ENCODE results near the gene QSOX2.
"Not testable (repeated sequence)": the region's sequence is repeated elsewhere in the genome, so short reads cannot be mapped to it uniquely, and the experiment has no call there.

Gene QSOX2

DNA sequence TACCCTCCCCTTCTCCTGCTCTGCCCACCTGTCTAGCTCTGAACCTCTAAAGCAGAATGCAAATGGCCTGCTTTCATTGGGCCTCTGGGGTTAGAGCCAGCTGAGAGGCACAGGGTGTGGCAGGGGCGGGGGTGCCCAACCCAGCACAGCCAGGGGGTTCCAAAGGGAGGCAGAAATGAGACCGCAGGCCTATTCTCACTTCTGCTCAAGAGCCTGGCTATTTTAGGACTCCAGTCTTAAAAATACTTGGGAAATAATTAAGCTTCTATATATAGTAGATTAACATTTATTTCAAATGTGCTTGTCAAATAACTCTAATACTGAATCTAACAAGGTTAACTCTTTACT lies 5.7 kb downstream of the QSOX2 start:
- TF ChIP-seq, protein P1, sequence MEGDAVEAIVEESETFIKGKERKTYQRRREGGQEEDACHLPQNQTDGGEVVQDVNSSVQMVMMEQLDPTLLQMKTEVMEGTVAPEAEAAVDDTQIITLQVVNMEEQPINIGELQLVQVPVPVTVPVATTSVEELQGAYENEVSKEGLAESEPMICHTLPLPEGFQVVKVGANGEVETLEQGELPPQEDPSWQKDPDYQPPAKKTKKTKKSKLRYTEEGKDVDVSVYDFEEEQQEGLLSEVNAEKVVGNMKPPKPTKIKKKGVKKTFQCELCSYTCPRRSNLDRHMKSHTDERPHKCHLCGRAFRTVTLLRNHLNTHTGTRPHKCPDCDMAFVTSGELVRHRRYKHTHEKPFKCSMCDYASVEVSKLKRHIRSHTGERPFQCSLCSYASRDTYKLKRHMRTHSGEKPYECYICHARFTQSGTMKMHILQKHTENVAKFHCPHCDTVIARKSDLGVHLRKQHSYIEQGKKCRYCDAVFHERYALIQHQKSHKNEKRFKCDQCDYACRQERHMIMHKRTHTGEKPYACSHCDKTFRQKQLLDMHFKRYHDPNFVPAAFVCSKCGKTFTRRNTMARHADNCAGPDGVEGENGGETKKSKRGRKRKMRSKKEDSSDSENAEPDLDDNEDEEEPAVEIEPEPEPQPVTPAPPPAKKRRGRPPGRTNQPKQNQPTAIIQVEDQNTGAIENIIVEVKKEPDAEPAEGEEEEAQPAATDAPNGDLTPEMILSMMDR (IDR thresholded peaks at IDR 0.05; ENCODE audit: low read depth, low read length), result no peak
- no peak overlapping the region for H3K4me3 ChIP-seq (replicated peaks in 1 of 2; ENCODE audit: low read depth in 2 of 2, low read length in 2 of 2)
- DNase-seq (ENCODE audit: low read depth in 2 of 2), result no peak

DNA sequence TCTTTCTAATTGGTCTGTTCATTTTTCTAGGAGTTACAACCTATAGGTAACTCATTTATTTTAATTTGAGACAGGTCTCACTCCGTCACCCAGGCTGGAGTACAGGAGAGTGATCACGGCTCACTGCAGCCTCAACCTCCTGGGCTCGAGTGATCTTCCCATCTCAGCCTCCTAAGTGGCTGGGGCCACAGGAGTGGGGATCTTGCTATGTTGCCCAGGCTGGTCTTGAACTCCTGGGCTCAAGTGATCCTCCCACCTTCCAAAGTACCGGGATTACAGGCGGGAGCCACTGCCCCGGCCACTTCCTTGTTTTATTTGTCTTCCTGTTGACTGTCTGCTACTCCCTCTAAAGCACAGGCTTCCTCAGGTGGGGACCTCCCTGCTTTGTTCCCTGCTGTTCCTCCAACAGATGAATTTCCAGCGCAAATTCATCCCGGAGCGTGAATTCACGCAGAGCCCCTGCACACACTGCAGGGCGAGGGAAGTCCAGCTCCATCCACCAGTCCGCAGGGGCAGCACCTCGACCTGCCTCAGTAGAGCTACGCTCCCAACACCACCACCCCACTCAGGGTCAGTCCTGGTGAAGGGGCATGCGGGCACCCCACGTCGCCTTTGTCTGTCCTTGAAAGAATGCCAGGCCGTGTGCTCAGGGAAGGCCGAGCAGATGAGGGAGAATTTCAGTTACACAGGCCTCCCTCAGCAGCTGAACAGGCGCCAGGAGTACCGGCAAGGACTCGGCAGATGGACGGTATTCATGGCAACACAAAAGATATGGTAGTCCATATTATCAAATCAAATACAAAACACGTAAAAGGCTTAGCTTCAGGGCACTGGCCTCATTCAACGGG lies 6.3 kb downstream of the QSOX2 start:
- TF ChIP-seq, protein P1 (IDR thresholded peaks at IDR 0.05; ENCODE audit: low read depth, low read length), result no peak
- DNase-seq (ENCODE audit: low read depth in 2 of 2), result no peak
- H3K4me3 ChIP-seq (replicated peaks in 1 of 2; ENCODE audit: low read depth in 2 of 2, low read length in 2 of 2), result no peak overlapping the region

DNA sequence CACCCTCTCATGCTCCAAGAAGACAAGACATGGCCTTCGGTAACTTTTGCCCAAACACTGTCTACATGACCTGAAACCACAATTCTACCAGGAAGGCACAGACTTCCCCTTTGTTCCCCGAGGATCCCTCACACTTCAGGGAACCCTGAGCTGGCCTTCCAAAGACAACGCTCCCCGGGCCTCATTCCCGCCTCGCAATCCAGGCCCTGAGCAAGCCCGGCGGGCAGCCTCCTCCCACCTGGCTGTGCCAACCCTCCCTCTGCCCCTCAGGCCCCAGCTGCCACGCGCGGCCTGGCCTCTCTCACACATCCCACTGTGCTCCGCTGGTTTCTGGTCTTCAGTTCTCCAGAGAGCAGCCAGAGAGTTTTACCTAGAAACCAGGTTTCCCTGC lies 7.3 kb downstream of the QSOX2 start:
- DNase-seq (ENCODE audit: low read depth in 2 of 2), result no peak
- TF ChIP-seq, protein P1 (IDR thresholded peaks at IDR 0.05; ENCODE audit: low read depth, low read length), result no peak
- no peak overlapping the region for H3K4me3 ChIP-seq (replicated peaks in 1 of 2; ENCODE audit: low read depth in 2 of 2, low read length in 2 of 2)

- no peak overlapping the region for H3K4me3 ChIP-seq (replicated peaks in 1 of 2; ENCODE audit: low read depth in 2 of 2, low read length in 2 of 2)
- no peak for DNase-seq (ENCODE audit: low read depth in 2 of 2)
- TF ChIP-seq, protein P1 (IDR thresholded peaks at IDR 0.05; ENCODE audit: low read depth, low read length), result no peak
These were observed 7.9 kb downstream of the QSOX2 start for GRCh38 chr9:136237486-136238341.

DNA sequence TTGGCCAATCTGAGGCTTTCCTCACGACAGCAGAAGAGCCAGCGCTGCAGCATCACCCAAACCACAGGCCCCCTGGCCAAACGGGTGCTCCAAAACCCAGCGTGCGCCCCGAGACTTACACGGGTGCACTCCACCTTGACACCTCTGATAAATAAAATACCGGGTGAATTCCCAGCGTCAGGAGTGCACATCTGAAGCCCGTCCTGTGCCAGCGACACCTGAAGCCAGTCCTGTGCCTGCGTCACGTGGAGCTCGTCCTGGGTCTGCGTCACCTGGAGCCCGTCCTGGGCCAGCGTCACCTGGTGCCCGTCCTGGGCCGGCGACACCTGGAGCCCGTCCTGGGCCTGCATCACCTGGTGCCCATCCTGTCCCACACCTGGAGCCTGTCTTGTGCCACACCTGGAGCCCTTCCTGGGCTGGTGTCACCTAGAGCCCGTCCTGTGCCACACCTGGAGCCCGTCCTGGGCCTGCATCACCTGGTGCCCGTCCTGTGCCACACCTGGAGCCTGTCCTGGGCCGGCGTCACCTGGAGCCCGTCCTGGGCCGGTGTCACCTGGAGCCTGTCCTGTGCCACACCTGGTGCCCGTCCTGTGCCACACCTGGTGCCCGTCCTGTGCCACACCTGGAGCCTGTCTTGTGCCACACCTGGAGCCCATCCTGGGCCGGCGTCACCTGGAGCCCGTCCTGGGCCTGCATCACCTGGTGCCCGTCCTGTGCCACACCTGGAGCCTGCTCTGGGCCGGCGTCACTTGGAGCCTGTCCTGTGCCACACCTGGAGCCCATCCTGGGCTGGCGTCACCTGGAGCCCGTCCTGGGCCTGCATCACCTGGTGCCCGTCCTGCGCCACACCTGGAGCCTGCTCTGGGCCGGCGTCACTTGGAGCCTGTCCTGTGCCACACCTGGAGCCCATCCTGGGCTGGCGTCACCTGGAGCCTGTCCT lies 8.9 kb downstream of the QSOX2 start:
- not testable (repeated sequence) for DNase-seq (ENCODE audit: low read depth in 2 of 2); H3K4me3 ChIP-seq (replicated peaks in 1 of 2; ENCODE audit: low read depth in 2 of 2, low read length in 2 of 2)

DNA sequence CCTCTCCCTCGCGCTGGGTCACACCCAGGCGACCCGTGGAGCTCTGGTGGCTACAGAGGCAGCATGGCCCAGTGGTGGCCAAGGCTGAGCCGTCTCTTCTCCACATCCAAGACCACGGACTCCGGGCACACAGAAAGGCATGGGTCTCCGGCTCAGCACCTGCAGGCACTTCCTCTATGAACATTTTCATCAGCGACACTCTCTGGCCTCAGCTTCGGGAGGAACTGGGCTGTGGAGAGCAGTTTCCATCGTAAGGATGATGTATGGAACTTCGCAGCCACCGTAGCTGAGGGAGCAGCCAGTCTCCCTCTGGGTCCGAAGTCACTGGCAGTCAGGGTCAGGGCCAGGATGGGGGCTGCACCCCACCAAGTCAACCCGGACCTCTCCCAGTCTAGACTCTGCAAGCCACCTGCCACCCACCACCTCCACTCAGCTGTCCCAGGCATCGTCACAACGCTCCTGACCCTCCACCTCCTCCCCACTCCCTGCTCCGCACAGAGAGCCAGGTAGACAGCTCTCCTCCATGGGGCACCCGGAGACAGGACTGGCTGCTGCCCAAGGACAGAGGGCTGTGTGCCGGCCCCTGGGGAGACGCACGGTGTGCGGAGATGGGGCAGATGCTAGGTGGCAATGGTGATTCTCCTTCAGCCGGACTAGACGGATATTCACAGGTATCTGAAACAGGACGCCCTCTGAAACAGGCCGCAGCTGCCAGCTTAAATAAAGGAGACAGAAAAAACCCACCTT lies 9.7 kb downstream of the QSOX2 start:
- TF ChIP-seq, protein P1 (IDR thresholded peaks at IDR 0.05; ENCODE audit: low read depth, low read length), result no peak
- no peak overlapping the region for H3K4me3 ChIP-seq (replicated peaks in 1 of 2; ENCODE audit: low read depth in 2 of 2, low read length in 2 of 2)
- no peak for DNase-seq (ENCODE audit: low read depth in 2 of 2)

All from cardiac fibroblast (primary cell).